HepG2 (cell line): ENCODE measurements around the gene RUVBL2. TPM values are rescaled to one million over a fixed set of nuclear protein-coding genes. Genes with fewer than 3 reads are reported as not detected.

Experiments used
- ATF7-NPFF ChIP-seq: sonication (generic); formaldehyde crosslinking; IDR thresholded peaks from 2 replicates; pipeline ENCODE4 v1.8.1; 2023; ENCODE audit warnings: mild to moderate bottlenecking, low read depth, missing genetic modification reagents, moderate library complexity
- CEBPG ChIP-seq: IDR thresholded peaks from 2 replicates; pipeline ENCODE4 v1.6.1; 2016
- FLYWCH1 ChIP-seq: sonication (generic); formaldehyde crosslinking; IDR thresholded peaks from 2 replicates; pipeline ENCODE4 v1.8.1; 2023; ENCODE audit warnings: mild to moderate bottlenecking, missing genetic modification reagents
- KDM2A ChIP-seq: sonication (generic); formaldehyde crosslinking; IDR thresholded peaks from 2 replicates; pipeline ENCODE4 v1.4.0; 2020; ENCODE audit warnings: low read depth, missing genetic modification reagents, borderline replicate concordance
- KLF11 ChIP-seq: IDR thresholded peaks from 2 replicates; pipeline ENCODE4 v1.6.1; 2016; ENCODE audit warnings: missing compliant biosample characterization
- LCORL ChIP-seq, 2 experiments: fragments of 450-650 bp in 1 of 2; sonication (generic) in 1 of 2; formaldehyde crosslinking in 1 of 2; IDR thresholded peaks; 2 replicates each; pipeline versions ENCODE4 v1.5.0 to v1.6.1; 2017 to 2020; ENCODE audit warnings: antibody characterized with exemption in 1 of 2, missing genetic modification reagents in 1 of 2
- MED1 ChIP-seq: sonication (generic); formaldehyde crosslinking; IDR thresholded peaks from 2 replicates; pipeline ENCODE4 v1.4.0; 2020; ENCODE audit warnings: missing genetic modification reagents
- NR2C2 ChIP-seq: sonication (generic); formaldehyde crosslinking; IDR thresholded peaks from 2 replicates; pipeline ENCODE4 v1.4.0; 2020; ENCODE audit warnings: missing genetic modification reagents, mild to moderate bottlenecking, moderate library complexity, borderline replicate concordance
- PHF8 ChIP-seq: sonication (generic); formaldehyde crosslinking; IDR thresholded peaks from 2 replicates; pipeline ENCODE4 v1.5.0; 2020; ENCODE audit warnings: missing genetic modification reagents
- ZNF138 ChIP-seq: sonication (generic); formaldehyde crosslinking; IDR thresholded peaks from 2 replicates; pipeline ENCODE4 v1.5.0; 2020; ENCODE audit warnings: mild to moderate bottlenecking, low read depth, missing genetic modification reagents
- ZNF564 ChIP-seq: sonication (generic); formaldehyde crosslinking; IDR thresholded peaks from 2 replicates; pipeline ENCODE4 v1.8.1; 2023; ENCODE audit warnings: mild to moderate bottlenecking, missing genetic modification reagents
- ZNF616 ChIP-seq: sonication (generic); formaldehyde crosslinking; IDR thresholded peaks from 2 replicates; pipeline ENCODE4 v1.5.0; 2020; ENCODE audit warnings: low read depth, mild to moderate bottlenecking, missing genetic modification reagents
- ZSCAN21 ChIP-seq: sonication (generic); formaldehyde crosslinking; IDR thresholded peaks from 2 replicates; pipeline ENCODE4 v1.8.0; 2022; ENCODE audit warnings: mild to moderate bottlenecking, missing genetic modification reagents, moderate library complexity, borderline replicate concordance
- polyA plus RNA-seq, 8 experiments: library from polyadenylated mRNA; depleted of rRNA in 3 of 8; stranded (reverse) in 7 of 8; unstranded in 1 of 8; fragments of >200 nt; fragmentation: Illumina TruSeq in 4 of 8; extraction: Trizol in 4 of 8; gene quantifications; 2 replicates each; pipeline versions ENCODE4 v1.2.1 to v1.2.3, GENCODE V29; 2011 to 2016; ENCODE audit warnings: low read depth in 4 of 8, missing spikeins in 1 of 8, mixed read lengths in 1 of 8; ENCODE audit not compliant: insufficient read depth in 1 of 8
- total RNA-seq, 5 experiments: library from RNA; depleted of rRNA; stranded (reverse); fragments of >200 nt; fragmentation: Illumina TruSeq; extraction: Trizol; gene quantifications; 2 replicates each; pipeline ENCODE4 v1.2.3, GENCODE V29; 2016; ENCODE audit warnings: low read depth in 1 of 5
- TF ChIP-seq, protein P1 (sequence below): sonication (generic); formaldehyde crosslinking; IDR thresholded peaks from 2 replicates; pipeline ENCODE4 v1.5.0; 2020; ENCODE audit warnings: mild to moderate bottlenecking, missing genetic modification reagents, borderline replicate concordance
- TF ChIP-seq, protein P2 (sequence below): sonication (generic); formaldehyde crosslinking; IDR thresholded peaks from 2 replicates; pipeline ENCODE4 v1.4.0; 2020; ENCODE audit warnings: missing genetic modification reagents
- TF ChIP-seq, protein P3 (sequence below): IDR thresholded peaks from 2 replicates; pipeline ENCODE4 v1.6.1; 2016; ENCODE audit warnings: mild to moderate bottlenecking
- TF ChIP-seq, protein P4 (sequence below): IDR thresholded peaks from 2 replicates; pipeline ENCODE4 v1.6.1; 2016
- TF ChIP-seq, protein P5 (sequence below): IDR thresholded peaks from 2 replicates; pipeline ENCODE4 v1.6.1; 2016; ENCODE audit warnings: missing genetic modification reagents, missing compliant biosample characterization
- TF ChIP-seq, protein P6 (sequence below): sonication (generic); formaldehyde crosslinking; IDR thresholded peaks from 2 replicates; pipeline ENCODE4 v1.4.0; 2020; ENCODE audit warnings: missing genetic modification reagents

Gene RUVBL2
- total and polyA plus RNA-seq, 2 of the 13 experiments (the other 11 are each of a cell fraction or from before 2014, with no cell fraction given): 120 to 122 TPM

DNA sequence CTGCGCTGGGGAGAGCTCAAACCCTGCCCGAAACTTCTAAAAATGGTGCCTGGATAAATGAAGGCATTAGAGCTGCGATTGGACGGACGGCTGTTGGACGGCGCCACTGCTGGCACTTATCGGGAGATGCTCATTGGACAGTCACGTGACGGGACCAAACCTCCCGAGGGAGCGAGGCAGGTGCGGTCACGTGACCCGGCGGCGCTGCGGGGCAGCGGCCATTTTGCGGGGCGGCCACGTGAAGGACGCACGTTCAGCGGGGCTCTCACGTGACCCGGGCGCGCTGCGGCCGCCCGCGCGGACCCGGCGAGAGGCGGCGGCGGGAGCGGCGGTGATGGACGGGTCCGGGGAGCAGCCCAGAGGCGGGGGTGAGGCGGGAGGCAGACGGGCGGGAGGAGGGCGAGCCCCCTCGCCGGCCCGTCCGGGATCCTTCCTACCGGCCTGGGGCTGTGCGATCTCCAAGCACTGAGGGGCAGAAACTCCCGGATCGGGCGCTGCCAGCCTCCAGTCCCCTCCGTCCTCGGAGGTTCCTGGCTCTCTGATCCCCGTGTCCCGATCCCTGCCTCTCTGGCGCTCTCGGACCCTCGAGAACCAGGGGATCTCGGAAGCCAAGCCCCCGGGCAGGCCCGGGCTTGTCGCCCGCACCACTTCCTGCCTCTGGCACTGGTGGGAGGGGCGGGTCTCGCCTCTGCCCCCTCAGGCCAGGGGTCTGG, 38.9 kb upstream of the RUVBL2 start, which contains the start of gene BAX (continued):
- TF ChIP-seq, protein P1, sequence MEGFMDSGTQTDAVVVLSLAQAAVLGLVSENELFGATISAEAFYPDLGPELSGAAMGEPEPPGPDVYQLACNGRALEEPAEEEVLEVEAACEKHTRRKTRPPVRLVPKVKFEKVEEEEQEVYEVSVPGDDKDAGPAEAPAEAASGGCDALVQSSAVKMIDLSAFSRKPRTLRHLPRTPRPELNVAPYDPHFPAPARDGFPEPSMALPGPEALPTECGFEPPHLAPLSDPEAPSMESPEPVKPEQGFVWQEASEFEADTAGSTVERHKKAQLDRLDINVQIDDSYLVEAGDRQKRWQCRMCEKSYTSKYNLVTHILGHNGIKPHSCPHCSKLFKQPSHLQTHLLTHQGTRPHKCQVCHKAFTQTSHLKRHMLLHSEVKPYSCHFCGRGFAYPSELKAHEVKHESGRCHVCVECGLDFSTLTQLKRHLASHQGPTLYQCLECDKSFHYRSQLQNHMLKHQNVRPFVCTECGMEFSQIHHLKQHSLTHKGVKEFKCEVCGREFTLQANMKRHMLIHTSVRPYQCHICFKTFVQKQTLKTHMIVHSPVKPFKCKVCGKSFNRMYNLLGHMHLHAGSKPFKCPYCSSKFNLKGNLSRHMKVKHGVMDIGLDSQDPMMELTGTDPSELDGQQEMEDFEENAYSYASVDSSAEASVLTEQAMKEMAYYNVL: peak; percentile 21; the same call in 1 of the 2 replicates
- TF ChIP-seq ZNF564 (CRISPR knock-in tag) (no peak; the same call in 1 of the 2 replicates), NR2C2 (CRISPR knock-in tag) (peak; percentile 77), ZSCAN21 (CRISPR knock-in tag) (peak; percentile 77; the same call in 1 of the 2 replicates), ZNF616 (CRISPR knock-in tag) (0 out of 2 replicates have a peak, but pooled peaks have one; percentile 25), MED1 (CRISPR knock-in tag) (peak; percentile 68), FLYWCH1 (CRISPR knock-in tag) (peak; percentile 53; the same call in 1 of the 2 replicates), ZNF138 (CRISPR knock-in tag) (peak; percentile 44; the same call in 1 of the 2 replicates), PHF8 (CRISPR knock-in tag) (peak; percentile 62), LCORL (IDR thresholded peaks at IDR 0.05) (peak; percentile 72; the same call in 1 of the 2 replicates), LCORL (CRISPR knock-in tag; IDR thresholded peaks at IDR 0.05) (peak; percentile 11; the same call in 1 of the 2 replicates), CEBPG (no peak), KLF11 (no peak), ATF7-NPFF (CRISPR knock-in tag) (peak; percentile 76), KDM2A (peak; percentile 65)
- TF ChIP-seq, protein P2, sequence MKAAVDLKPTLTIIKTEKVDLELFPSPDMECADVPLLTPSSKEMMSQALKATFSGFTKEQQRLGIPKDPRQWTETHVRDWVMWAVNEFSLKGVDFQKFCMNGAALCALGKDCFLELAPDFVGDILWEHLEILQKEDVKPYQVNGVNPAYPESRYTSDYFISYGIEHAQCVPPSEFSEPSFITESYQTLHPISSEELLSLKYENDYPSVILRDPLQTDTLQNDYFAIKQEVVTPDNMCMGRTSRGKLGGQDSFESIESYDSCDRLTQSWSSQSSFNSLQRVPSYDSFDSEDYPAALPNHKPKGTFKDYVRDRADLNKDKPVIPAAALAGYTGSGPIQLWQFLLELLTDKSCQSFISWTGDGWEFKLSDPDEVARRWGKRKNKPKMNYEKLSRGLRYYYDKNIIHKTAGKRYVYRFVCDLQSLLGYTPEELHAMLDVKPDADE (CRISPR knock-in tag): peak; percentile 77; the same call in 1 of the 2 replicates
- TF ChIP-seq, protein P3, sequence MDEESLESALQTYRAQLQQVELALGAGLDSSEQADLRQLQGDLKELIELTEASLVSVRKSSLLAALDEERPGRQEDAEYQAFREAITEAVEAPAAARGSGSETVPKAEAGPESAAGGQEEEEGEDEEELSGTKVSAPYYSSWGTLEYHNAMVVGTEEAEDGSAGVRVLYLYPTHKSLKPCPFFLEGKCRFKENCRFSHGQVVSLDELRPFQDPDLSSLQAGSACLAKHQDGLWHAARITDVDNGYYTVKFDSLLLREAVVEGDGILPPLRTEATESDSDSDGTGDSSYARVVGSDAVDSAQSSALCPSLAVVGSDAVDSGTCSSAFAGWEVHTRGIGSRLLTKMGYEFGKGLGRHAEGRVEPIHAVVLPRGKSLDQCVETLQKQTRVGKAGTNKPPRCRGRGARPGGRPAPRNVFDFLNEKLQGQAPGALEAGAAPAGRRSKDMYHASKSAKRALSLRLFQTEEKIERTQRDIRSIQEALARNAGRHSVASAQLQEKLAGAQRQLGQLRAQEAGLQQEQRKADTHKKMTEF: peak; percentile 66; the same call in 1 of the 2 replicates
- TF ChIP-seq, protein P4, sequence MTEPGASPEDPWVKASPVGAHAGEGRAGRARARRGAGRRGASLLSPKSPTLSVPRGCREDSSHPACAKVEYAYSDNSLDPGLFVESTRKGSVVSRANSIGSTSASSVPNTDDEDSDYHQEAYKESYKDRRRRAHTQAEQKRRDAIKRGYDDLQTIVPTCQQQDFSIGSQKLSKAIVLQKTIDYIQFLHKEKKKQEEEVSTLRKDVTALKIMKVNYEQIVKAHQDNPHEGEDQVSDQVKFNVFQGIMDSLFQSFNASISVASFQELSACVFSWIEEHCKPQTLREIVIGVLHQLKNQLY (CRISPR knock-in tag): peak; percentile 94
- TF ChIP-seq, protein P5, sequence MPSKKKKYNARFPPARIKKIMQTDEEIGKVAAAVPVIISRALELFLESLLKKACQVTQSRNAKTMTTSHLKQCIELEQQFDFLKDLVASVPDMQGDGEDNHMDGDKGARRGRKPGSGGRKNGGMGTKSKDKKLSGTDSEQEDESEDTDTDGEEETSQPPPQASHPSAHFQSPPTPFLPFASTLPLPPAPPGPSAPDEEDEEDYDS (CRISPR knock-in tag): peak; percentile 71
- TF ChIP-seq, protein P6, sequence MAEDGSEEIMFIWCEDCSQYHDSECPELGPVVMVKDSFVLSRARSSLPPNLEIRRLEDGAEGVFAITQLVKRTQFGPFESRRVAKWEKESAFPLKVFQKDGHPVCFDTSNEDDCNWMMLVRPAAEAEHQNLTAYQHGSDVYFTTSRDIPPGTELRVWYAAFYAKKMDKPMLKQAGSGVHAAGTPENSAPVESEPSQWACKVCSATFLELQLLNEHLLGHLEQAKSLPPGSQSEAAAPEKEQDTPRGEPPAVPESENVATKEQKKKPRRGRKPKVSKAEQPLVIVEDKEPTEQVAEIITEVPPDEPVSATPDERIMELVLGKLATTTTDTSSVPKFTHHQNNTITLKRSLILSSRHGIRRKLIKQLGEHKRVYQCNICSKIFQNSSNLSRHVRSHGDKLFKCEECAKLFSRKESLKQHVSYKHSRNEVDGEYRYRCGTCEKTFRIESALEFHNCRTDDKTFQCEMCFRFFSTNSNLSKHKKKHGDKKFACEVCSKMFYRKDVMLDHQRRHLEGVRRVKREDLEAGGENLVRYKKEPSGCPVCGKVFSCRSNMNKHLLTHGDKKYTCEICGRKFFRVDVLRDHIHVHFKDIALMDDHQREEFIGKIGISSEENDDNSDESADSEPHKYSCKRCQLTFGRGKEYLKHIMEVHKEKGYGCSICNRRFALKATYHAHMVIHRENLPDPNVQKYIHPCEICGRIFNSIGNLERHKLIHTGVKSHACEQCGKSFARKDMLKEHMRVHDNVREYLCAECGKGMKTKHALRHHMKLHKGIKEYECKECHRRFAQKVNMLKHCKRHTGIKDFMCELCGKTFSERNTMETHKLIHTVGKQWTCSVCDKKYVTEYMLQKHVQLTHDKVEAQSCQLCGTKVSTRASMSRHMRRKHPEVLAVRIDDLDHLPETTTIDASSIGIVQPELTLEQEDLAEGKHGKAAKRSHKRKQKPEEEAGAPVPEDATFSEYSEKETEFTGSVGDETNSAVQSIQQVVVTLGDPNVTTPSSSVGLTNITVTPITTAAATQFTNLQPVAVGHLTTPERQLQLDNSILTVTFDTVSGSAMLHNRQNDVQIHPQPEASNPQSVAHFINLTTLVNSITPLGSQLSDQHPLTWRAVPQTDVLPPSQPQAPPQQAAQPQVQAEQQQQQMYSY: 0 out of 2 replicates have a peak, but pooled peaks have one; percentile 36
